Measurements from ENCODE around the gene COL23A1.

Gene COL23A1

GRCh38 chr5:178454303-178454702, 135.9 kb downstream of the COL23A1 start:
- DNase-seq: no peak

GRCh38 chr5:178453224-178453623, 137.0 kb downstream of the COL23A1 start:
- DNase-seq: no peak

DNA sequence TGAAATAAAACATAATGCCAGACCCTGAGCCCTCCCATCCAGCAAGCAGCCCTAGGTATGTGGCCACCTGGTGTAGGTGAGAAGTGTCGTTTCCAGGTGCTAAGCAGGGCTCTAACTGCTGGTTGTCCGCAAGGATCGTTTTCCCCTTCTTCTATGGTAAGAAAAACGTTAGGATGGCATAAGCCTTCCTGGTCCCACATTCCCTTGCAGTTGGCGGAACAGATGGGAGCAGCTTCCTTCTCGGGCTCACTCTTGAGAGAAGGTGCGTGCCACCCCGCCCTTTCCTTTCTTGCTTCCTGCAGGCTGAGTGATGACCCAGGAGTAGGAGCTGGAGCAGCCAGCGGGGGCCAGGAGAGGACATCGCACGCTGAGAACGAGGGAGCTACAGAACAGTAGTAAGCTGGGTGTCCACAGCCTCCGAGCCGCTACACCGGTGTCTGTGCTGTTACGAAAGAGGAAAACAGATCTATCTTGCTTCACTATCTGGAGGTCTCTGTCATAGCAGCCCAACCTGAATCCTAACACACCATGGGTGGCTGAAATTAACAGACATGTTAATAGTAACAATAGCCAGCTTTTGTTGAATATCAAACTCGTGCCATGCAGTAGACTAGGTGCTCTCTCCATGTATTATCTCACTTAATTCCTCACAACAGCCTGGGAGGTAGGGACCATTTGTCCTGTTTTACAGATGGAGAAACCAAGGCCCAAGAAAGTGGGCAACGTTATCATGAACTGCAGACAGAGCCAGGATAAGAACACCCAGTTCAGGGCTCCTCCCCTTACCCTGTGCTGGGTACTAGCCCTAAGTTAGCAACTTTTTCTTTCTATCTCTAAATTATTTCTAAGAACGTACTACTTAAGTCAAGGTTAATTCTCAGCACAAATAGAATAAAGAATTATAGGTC, 139.8 kb downstream of the COL23A1 start:
- DNase-seq: no peak

DNA sequence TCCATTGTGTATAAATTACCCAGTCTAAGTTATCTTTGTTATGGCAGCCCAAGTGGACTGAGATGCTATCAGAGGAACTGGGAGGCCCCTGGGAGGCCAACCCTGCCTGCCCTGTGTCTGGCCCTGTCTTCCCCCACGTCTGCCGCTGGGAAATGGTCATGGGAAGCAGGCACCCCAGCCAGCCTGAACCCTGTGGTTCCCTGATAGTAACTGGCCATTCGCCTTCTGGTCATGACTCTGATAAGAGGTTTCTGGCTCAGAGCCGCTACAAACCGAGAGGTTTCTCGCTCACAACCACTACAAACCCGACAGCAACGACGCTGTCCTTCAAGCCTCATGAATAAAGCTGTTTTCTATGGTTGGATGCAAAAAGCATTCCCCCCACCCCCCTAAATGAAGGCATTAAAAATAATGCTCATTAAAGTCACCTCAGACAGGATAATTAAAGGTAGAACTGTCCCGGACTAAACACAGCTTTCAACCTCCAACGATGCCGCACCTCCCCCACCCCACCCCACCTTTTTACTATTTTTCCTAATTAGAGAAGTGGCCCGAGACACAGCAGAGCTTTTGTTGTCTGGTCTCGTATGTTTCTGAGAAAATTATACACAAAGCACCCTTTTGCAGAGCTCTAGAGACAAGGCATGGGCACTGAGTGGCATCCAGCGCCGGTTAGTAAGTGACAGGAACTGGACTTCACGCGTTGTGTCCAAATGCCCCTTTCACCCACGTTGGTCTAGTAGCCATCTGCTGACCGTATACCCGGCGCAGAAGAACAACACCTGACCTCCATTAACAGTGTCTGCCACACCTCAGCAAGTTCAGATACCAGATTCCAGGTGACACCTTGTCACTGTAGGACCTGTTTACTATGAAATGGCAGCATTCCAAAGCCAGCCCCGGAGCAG, 140.8 kb downstream of the COL23A1 start:
- no peak for DNase-seq

DNA sequence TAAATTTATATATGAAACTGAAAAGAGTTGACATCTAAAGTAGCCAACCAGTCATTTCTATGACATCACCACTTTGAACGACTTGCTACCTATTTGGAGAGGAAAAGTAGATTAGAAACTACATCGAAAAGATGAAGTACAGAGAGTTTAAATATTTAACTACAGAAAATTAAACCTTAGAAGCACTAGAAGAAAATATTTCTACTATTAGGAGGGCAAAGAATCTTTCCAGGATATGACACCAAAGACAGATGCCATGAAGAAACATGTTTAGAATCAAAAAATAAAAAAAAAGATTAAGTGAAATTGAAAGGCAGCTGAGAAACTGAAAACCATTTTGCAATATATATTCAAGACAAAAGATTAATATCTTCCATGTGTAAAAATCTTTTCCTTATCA, 144.7 kb downstream of the COL23A1 start:
- DNase-seq: no peak

DNA sequence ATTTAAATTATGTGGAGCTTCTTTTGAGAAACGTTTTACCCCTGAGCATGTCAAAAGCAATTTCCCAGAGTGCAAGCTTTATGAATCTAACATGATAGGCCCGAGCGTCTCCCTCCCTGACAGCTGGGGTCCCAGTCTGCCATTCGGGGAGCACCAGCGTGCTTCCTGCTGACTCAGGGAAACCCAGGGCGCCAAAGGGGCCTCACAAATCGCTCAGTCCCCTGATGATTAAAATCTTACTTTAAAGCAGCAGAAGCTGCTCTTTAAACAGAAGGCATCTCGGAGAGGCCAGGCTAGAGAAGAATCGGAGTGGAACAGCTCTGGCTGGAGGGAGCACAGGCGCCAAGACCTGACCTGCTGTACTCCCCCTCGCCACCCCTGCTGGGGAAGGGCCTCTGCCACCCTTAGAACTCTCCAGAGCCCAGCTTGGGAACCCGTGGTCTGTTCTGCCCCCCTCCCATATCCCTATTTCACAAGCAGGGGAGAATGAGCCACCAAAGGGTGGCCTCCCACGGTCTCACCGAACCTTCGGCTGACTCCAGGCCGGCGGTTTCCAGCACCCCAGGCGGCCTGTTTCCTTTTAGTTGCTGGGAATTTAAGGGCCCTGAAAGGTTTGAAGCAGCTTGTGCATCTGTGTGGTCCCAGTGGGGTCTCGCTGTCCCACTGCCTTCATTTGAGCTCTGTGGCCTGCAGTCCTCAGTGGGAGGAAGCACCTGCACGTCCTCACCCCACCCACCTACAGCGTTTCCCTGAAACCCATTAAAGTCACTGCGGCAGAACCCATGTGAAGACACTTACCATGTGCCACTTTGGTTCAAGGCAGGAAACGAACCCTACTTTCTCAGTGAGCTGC, 147.6 kb downstream of the COL23A1 start:
- no peak for DNase-seq

DNA sequence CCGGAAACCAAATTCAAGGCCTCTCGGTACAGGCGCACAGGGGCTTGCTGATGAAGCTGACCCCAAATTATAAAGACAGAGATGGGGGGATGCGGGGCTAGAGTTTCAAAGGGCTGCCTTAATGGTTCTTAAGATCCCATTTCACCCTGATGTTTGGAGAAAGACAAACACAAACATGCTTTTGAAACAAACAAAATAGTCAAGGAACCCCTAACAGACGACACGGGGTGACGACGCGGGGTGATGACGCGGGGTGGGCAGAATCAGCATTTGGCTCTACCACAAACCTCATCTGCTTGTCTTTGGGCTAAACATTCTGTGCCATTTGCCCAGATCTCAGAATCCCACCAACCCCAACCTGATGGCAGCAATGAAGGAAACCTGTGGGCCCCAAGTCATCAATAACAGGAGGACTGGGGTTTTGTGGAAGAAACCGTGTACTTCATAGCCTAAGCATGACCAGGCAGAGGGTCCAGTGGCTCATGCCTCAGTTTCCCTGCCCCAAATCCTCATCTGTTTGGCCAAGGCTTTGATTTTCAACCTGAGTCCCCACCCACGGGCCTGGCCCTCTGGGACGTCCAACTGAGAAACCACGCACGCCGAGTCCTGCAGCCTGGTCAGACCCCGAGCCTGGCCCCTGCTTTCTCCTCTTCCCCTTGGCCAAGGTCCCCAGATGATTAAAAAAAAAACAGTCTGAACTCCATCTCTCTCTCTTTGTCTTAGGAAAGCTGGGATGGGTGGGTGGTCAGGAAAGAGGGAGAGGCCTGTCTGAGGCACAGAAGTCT, 148.5 kb downstream of the COL23A1 start:
- DNase-seq: no peak

DNA sequence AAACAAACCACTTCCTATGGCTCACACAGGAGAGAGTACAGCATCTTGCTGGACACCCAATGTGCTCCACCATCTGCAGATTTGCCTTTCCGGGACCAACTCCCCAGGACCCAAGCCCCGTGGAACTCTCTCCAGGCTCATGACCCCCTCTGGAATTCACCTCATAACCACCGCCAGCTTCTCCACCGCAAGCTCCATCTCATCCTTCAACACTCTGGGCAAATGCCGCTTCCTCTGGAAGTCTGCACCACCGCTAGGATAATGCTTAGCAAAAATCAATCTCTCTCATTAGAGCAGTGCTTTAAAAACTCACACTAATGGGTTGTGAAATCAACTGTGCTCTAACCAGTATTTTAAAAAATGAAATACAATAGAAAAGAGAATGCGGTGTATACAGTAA, 150.0 kb downstream of the COL23A1 start:
- no peak for DNase-seq

- DNase-seq: no peak
Observed at GRCh38 chr5:178439493-178440180, 150.6 kb downstream of the COL23A1 start.

DNA sequence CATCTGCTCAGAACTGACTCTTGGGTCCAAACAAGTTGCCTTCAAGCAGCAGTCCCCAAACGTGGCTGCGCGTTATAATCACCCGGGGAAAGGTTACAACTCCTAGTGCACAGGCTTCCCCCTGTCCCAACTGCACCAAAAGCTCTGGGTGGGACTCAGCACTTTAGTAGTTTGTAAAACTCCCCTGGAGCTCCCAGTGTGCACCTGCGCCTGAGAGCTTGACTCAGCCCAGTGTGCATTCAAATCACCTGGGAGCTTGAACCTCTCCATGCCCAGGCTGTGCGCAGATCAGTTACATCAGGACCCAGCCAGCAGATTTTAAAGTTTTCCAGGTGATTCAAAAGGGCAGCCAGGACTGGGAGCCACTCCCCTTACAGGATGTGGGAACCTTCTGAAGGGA, 151.4 kb downstream of the COL23A1 start:
- DNase-seq: no peak

DNA sequence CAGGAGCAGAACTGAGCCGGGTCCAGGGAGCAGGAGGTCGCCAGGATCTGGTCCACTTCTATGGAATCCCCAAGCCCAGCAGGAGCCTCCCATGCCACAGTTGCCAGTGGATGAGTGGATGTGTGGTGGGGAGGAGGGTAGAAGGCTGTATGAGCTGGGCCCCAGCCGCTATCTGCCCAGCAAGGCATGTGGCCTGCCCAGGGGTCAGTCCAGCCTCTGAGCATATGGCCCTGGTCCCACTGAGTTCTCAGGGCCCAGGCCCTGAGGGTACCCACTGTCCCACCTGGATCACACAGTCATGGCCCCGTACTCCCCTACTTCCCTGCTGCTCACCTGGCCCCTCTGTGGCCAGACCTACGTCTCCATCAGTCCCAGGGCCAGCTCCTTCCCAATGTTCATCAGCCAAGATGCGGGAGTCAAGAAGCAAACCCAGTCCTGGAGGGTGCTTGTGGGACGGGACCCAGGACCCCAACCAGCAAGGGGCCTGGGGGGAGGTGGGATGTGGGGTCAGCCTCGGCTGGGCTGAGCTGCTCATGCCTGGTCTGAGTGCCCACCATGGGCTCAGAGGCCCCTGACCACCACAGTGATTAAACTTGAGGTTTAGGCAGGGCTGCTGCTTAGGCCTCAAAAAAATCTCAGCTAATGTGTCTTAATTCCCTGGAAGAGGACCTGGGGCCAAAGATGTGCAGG, 152.7 kb downstream of the COL23A1 start:
- no peak for DNase-seq

DNA sequence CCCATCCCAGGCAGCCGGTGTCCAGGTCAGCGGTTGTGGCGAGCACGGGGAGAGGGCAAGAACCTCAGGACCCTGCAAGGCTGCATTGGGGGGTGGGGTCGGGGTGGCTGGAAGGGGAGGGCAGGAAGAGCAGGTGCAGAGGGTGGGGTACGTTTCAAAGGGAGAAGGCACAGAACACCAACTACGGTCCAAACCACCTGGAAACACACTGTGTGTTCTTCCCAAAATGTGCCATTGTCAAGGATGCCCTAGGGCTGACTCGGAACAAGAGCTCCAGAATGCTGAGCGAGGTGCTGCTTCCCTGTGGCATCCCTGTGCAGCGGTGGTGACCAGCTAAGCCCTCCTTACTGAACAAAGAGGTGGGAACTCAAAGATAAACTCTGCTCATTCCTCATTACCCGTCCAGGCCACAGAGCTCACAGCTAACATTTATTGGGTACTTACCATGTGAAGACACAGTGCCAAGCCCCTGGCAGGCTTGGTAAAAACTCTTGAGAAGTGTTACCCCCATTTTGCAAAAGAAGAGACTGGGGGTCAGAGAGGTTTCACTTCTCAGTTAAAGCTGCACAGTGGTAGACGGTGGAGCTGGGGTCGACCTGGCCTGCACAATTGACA, 153.8 kb downstream of the COL23A1 start:
- no peak for DNase-seq

DNA sequence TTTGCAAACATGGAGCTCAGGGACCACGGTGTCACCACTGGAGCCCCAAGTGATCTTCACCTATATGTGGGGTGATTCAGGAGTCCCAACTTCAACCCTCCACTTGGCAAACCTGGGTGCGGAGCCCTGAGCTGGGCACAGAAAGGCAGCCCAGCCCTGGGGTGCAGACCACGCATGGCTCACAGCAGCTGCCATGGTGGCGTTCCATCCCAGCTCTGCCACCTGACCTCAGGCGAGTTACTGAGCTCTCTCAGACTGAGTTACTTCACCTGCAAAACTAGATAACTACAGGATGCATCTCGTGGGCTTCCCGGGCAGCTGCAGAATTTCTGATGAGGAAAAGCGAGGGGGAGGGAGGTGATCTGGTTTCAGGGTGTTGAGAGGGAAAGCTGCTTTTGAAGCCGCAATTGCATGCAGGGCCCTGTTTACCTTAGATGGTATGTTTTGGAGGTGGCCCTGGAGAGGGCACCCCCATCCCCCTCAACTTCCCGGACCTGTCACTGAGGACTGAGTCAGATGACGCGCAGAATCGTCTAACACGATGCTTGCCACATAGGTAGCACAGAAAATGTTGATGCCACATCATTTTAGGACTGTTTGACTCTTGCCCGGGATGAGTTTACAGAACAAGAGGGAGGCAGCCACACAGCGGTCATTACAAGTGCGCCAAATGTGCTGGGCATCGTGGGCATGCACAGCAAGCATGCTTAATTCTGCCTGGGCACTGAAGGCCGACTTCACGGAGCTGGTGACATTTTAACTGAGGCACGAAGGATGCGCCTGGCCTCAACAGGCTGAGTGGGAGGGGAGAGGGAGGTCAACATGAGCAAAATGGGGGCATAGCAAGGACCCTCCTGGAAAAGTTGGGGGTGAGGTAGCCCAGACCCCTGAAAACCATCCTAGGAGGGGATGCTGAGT, 154.6 kb downstream of the COL23A1 start:
- no peak for DNase-seq

- DNase-seq: no peak
Observed at GRCh38 chr5:178434851-178435250, 155.3 kb downstream of the COL23A1 start.

GRCh38 chr5:178434016-178434761, 156.0 kb downstream of the COL23A1 start:
- DNase-seq: no peak

DNA sequence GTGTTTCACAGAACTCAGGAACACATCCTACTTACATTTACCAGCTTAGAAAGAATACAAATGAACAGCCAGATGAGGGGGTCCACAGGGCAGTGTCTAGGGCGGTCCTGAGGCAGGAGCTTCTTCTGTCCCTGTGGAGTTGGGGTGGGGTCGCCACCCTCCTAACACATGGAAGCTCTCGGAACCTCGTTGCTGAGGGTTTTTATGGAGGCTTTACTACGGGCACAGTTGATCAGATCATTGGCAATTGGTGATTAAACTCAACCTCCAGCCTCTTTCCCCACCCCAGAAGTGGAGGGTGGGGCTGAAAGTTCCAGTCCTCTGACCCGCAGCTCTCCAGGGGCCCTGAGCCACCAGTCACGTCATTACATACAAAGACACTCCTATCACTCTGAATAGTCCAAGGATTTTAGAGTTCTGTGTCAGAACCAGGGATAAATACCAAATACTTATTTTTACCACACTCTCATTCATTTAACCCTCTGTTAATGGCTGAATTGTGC, 156.9 kb downstream of the COL23A1 start:
- DNase-seq: no peak

DNA sequence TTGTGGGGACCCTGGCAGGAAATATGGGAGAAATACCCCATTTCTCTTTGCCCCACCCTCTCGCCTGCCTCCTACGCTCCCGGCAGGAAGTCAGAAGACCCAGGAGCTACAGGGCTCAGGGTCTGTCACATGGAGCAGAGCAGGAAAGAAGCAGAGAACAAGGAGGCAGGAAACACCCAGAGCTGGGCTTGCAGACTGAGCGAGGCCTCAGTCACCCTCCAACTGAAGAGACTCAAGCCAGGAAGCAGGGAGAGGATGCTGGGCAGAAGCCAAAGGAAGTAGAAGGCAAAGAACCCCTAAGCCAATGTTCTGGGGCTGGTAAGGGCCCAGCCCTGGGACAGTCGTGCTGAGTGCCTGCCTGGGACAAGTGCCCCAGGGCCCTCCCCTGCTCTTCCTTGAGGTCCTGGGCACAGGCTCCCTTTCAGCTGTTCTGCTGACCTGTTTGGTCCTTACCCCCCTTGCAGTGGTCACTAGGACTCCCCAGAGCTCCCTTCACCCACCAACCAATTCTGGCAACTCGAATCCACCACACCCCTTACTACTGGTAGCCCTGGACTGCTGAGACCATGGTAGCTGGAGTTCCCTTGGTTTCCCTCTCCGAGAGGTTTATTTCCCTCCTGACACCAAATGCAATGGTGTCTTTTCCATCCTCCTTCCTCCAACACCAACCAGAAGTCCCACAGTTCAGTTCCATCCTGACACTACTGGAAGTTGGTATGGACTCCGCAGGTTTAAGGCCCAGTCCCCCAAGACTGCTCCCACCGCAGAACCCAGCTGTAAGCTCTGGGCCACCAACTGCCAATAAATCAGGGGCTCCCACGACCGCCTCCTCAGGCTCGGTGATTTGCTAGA, 157.5 kb downstream of the COL23A1 start:
- DNase-seq: no peak
